GM19043 (cell line): ENCODE results near the gene TMEM223.
"Not testable (repeated sequence)": the region's sequence is repeated elsewhere in the genome, so short reads cannot be mapped to it uniquely, and the experiment has no call there.

ENCODE experiments used
- ATAC-seq: cut with Tn5 transposase; IDR thresholded peaks from one replicate; pipeline ENCODE4 v1.9.1; 2021; ENCODE audit warnings: low read depth; ENCODE audit not compliant: unreplicated experiment

TMEM223 gene

GRCh38 chr11:62804310-62805075, 12.7 kb upstream of the TMEM223 start:
- no peak for ATAC-seq

- no peak for ATAC-seq
Observed at GRCh38 chr11:62801071-62801470, 9.3 kb upstream of the TMEM223 start.

GRCh38 chr11:62799486-62799885, 7.7 kb upstream of the TMEM223 start:
- no peak for ATAC-seq

- no peak for ATAC-seq
Observed at GRCh38 chr11:62796281-62796680, 4.5 kb upstream of the TMEM223 start.

GRCh38 chr11:62794201-62794775, 2.5 kb upstream of the TMEM223 start:
- ATAC-seq, result no peak

- no peak for ATAC-seq
Observed at GRCh38 chr11:62792202-62792575, 383 bp upstream of the TMEM223 start.

GRCh38 chr11:62789576-62789975, 2.2 kb downstream of the TMEM223 start:
- no peak for ATAC-seq

- ATAC-seq, result no peak
Observed at GRCh38 chr11:62788991-62789390, 2.8 kb downstream of the TMEM223 start.

- peak; percentile 66 for ATAC-seq
Observed at GRCh38 chr11:62787005-62787759, 4.6 kb downstream of the TMEM223 start, which contains the start of gene TMEM179B. Gene TMEM179B, plus strand, starts transcription at chr11:62787402. Its CDS starts 30 bp downstream, at chr11:62787432.

- peak; percentile 53 for ATAC-seq
Observed at GRCh38 chr11:62786318-62787004, 5.3 kb downstream of the TMEM223 start.

GRCh38 chr11:62782753-62783152, 9.1 kb downstream of the TMEM223 start:
- no peak for ATAC-seq

- no peak for ATAC-seq
Observed at GRCh38 chr11:62778441-62778840, 13.4 kb downstream of the TMEM223 start.

- ATAC-seq, result no peak
Observed at GRCh38 chr11:62777389-62777788, 14.4 kb downstream of the TMEM223 start.

GRCh38 chr11:62775646-62776045, 16.2 kb downstream of the TMEM223 start:
- no peak for ATAC-seq

GRCh38 chr11:62774407-62774806, 17.4 kb downstream of the TMEM223 start:
- ATAC-seq, result no peak

- peak; percentile 78 for ATAC-seq
Observed at GRCh38 chr11:62771144-62772021, 20.4 kb downstream of the TMEM223 start, which contains the start of gene TAF6L. Gene TAF6L, plus strand, starts transcription at chr11:62771396. Its CDS starts 4,388 bp downstream, at chr11:62775784.

GRCh38 chr11:62770778-62771143, 21.0 kb downstream of the TMEM223 start:
- ATAC-seq, result no peak

- not testable (repeated sequence) for ATAC-seq
Observed at GRCh38 chr11:62760867-62761227, 31.0 kb downstream of the TMEM223 start.

GRCh38 chr11:62757846-62758788, 33.7 kb downstream of the TMEM223 start:
- no peak for ATAC-seq
